Astrocyte (in vitro differentiated cells and primary cell): ENCODE results near the gene CAPZB.

Source experiments
- CTCF ChIP-seq: IDR thresholded peaks from 2 replicates; pipeline ENCODE4 v1.5.1; 2011; ENCODE audit warnings: low read depth, mild to moderate bottlenecking, inconsistent platforms, low read length, moderate library complexity; ENCODE audit not compliant: insufficient read depth
- EZH2 ChIP-seq: IDR thresholded peaks from 2 replicates; pipeline ENCODE4 v1.6.1; 2012; ENCODE audit warnings: mild to moderate bottlenecking, low read length, inconsistent platforms; ENCODE audit not compliant: insufficient read depth

DNA sequence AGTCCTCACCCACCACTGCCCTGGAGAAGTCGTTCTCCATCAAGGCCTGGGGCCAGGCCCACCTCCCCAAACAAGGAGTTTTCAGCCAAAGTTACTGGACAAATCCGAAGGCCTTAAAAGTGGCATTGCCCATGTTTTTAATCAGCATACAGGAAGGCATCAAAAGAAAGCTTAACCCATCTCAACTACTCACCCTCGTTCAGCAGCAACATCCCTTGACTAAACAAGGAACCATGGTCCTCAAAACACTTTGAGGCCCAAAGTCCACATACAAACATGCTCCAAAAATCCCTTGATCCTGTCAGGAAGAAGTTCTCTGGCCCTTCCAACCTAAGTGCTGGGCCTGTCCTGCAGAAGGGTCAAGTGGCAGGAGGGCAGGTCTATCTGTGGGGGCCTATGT is 1.6 kb downstream of the CAPZB start:
- TF ChIP-seq CTCF (no peak), EZH2 (no peak)
